SHP77 treated with DMSO at 0.1 percent for 48 hours (cell line): ENCODE data around the gene RBBP7.

Experiments
- DNase-seq: peaks from one replicate; lab custom pipeline; 2025; lab: John Stamatoyannopoulos, UW

The RBBP7 gene

GRCh38 chrX:16825264-16826035 is 44.7 kb downstream of the RBBP7 start:
- DNase-seq = no peak

DNA sequence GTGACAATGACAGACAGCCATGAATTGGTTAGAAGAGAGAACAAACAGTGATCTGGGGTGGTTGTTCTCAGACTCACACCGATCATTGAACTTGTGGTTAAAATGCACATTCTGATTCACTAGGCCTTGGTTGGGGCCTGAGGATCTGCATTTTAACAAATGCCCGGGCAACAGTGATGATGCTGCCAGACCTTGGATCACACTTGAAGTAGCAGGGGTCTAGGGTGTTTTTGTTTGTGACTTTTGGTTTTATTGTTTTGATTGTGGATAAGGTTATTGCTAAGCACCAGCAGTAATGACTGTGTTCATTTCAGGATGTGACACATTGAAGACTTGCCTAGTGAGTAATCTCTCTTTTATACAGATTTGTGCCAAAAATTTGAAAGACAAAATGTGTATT is 47.4 kb downstream of the RBBP7 start:
- no peak for DNase-seq

DNA sequence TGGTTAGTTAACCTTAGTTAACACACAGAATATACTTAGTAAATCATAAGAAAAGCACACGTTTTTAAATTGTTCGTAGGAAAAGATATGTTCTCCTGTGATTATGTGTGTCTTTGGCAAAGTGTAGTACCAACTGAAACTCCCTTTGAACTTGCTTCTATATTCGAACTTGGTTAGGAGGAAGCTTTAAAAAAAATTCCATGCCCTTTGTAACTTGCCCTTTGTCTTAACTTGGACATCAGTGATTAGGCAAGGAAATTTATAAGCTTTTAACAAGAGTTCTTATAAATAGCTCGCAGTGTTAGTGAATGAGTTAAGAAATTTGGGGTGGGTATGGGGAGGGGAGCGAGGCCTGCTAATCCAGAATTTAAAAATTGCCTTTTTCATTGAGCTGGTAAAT is 50.5 kb downstream of the RBBP7 start:
- no peak for DNase-seq

GRCh38 chrX:16814597-16814996 is 55.6 kb downstream of the RBBP7 start:
- no peak for DNase-seq

DNA sequence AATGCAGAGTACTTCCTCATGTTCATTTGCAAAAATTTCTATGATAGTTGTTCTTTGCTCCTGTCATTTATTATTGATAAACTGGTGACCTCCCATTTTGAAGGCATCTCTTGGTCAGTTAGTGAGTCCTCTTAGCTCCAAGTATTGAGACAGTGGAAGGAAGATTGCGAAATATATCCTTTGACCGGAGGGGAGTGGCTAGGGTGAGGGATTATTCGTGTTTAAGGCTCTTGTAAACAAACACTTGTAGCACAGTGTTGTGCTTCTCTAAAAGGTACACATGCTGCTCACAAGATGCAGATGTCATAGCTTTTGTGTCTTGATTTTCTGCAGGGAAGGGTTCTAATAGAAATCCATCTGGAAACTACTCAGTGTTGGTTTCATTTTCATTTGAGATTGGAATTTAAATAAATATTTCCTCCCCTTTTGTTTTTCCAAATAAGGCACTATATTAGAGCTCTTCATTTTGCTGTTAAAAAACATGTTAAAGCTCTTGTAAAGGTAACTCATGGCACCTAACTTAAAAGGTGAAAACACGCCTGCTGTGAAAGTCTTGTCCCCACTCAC is 62.1 kb downstream of the RBBP7 start:
- no peak for DNase-seq

DNA sequence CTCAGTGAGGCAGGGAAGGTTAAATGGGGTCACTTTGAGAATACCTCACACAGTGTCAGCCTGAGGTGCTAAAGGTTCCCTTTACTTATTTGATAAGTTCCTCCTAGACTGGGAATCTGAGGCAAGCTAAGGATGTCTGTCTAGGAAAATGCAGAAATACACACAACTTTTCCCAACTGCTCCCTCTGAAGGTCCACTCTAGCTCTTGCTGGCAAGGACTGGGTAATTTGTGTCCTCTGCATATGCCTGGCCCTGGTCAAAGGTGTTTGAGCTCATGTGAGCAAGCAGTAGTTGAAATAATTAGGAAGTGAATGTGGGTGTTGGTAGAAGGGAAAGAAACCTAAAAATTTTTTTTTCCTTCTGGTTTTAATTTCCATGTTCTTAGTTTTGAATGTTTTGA is 62.6 kb downstream of the RBBP7 start:
- DNase-seq = no peak

DNA sequence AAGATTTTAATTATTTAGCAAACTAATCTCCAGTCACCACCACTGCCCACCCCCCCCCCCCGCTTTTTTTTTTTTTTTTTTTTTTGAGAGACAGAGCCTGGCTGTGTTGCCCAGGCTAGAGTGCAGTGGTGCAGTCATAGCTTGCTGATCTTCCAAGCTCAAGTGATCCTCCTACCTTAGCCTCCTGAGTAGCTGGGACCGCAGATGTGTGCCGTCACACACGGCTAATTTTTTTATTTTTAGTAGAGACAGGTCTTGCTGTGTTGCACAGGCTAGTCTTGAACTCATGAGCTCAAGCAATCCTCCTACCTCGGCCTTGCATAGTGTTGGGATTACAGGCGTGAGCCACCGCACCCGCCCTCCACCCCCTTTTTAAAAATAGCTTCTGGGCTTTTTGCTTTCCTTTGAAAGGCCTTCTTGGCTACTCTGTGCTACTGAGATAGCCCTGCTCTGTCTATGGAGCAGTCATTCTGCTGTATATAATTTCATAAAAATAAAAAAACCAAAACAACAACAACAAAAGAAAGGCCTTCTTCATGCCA is 65.2 kb downstream of the RBBP7 start:
- DNase-seq = no peak

GRCh38 chrX:16797841-16798240 is 72.3 kb downstream of the RBBP7 start:
- DNase-seq = no peak

DNA sequence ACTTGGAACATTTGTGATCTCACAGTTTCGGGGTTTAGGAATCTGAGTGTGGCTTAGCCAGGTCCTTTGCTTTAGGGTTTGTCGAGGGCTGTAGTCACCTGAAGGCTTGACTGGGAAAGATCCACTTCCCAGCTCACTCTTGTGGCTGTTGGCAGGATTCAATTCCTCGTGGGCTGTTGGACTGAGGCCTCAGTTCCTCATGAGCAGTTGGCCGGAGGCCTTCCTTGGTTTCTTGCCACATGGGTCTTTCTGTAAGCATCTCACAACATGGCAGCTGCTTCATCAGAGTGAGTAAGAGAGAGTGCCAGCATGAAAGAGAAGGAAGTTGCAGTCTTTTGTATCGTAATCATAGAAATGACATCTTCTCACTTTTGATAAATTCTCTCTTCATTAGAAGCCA is 72.8 kb downstream of the RBBP7 start:
- DNase-seq = no peak

DNA sequence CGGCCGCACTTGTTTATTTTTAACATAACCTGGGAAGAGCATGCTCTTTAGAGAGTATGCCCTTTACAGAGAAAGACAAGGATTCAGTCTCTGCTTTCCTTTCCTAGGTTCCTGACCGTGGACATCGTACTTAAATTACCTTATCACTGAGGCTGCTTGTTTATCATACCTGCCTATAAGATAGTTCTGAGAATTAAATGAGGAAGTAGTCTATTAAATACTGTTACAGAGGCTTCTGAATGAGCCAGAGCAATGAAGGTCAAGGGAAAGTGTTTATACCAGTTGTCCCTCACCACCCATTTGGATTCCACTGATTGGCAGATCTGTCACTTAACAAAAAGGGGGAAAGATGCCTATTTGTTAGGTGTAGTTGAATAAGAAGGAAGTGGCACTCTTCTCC is 73.9 kb downstream of the RBBP7 start:
- DNase-seq = no peak
